ENCODE results near the gene SH2D6. TPM values are rescaled to one million over a fixed set of nuclear protein-coding genes. Genes with fewer than 3 reads are reported as not detected.

Gene SH2D6
- total RNA-seq, 2 experiments from 2014 or later: 0.77 to 0.96 TPM

GRCh38 chr2:85395912-85396475, 22.5 kb upstream of the SH2D6 start:
- Mint-ChIP-seq H3K4me3 (no peak overlapping the region), H3K4me1 (ENCODE audit: low read depth) (peaks cover 6% of the 10 kb centered on the region), H3K27ac (no peak overlapping the region), H3K9me3 (no peaks in the 10 kb centered on the region), H3K27me3 (no peaks in the 10 kb centered on the region), H3K36me3 (ENCODE audit: low read depth) (no peaks in the 10 kb centered on the region)
- intact Hi-C loops (cut with micrococcal nuclease): no loop called here
- DNase-seq (no peak), ATAC-seq (no peak)
- POLR2A ChIA-PET: no interaction called here
- TF ChIP-seq CTCF (IDR thresholded peaks at IDR 0.05): no peak
- CTCF ChIA-PET: no interaction called here

DNA sequence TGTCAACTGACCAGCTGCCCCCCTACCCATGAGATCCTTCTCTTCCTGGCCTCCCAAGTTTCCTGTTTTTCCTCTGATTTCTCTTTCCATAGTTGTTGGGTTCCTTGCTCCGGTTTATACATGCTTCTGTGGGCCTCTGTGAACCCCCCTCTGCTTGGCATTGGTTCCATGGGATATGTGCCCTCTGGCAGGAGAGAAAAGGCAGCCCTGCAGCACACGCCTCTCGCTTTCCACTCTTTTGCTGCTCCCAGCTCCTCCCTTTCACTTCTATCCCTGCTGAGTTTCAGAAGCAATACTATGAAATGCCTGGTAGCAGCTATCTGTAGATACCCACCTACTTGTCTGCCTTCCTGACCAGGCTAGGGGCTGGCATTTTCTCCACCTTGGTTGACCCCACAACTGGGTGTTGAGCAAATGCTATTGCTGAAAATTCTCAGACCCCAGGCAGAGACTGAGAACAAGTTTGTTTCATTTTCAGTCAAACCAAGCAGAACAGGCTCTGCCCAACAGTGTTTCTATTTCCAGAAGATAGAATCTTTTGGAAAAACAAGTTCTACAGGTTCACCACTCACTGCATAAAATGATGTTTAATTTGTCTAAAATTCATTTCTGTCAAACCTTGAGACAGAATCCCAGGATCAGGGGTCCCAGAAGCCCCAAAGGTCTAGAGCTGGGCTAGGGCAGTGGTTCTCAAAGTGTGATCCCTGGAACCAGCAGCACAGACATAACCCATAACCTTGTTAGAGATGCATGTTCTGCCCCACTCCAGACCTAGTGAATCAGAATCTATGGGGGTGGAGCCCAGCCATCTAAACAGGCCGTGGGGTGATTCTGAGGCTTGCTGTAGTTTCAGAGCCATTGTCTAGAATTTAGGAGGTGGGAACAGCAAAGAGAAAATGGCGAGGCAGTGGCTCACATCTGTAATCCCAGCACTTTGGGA, 21.7 kb upstream of the SH2D6 start:
- Mint-ChIP-seq H3K4me3 (no peak overlapping the region), H3K36me3 (ENCODE audit: low read depth) (no peaks in the 10 kb centered on the region), H3K27ac (no peak overlapping the region), H3K9me3 (no peaks in the 10 kb centered on the region), H3K27me3 (no peaks in the 10 kb centered on the region), H3K4me1 (ENCODE audit: low read depth) (peaks cover 6% of the 10 kb centered on the region)
- CTCF ChIA-PET: interaction anchor here (3.0 kb wide), 1 partner anchor 155 kb away, joined by 8 read pairs; no protein-coding TSS in a partner anchor
- intact Hi-C loops (cut with micrococcal nuclease): no loop called here
- TF ChIP-seq CTCF (IDR thresholded peaks at IDR 0.05): no peak
- DNase-seq (no peak), ATAC-seq (no peak)
- POLR2A ChIA-PET: no interaction called here

GRCh38 chr2:85397925-85398331, 20.6 kb upstream of the SH2D6 start:
- Mint-ChIP-seq H3K4me3 (no peak overlapping the region), H3K9me3 (no peaks in the 10 kb centered on the region), H3K36me3 (ENCODE audit: low read depth) (peaks cover 2% of the 10 kb centered on the region), H3K27me3 (no peaks in the 10 kb centered on the region), H3K4me1 (ENCODE audit: low read depth) (peaks cover 3% of the 10 kb centered on the region), H3K27ac (no peak overlapping the region)
- TF ChIP-seq CTCF (IDR thresholded peaks at IDR 0.05): no peak
- no peak for ATAC-seq
- POLR2A ChIA-PET: interaction anchor here (0.8 kb wide), 1 partner anchor 148 kb away, joined by 3 read pairs; no protein-coding TSS in a partner anchor
- intact Hi-C loops (cut with micrococcal nuclease): no loop called here
- CTCF ChIA-PET: interaction anchor here (3.0 kb wide), 1 partner anchor 154 kb away, joined by 8 read pairs; no protein-coding TSS in a partner anchor
- DNase-seq: no peak

- H3K36me3 Mint-ChIP-seq (ENCODE audit: low read depth): peaks cover 4% of the 10 kb centered on the region
- no peaks in the 10 kb centered on the region for H3K27me3 Mint-ChIP-seq
- H3K4me3 Mint-ChIP-seq: no peak overlapping the region
- peaks cover 3% of the 10 kb centered on the region for H3K4me1 Mint-ChIP-seq (ENCODE audit: low read depth)
- no peak overlapping the region for H3K27ac Mint-ChIP-seq
- DNase-seq (no peak), ATAC-seq (no peak)
- H3K9me3 Mint-ChIP-seq: peaks cover 4% of the 10 kb centered on the region
- no peak for TF ChIP-seq CTCF (IDR thresholded peaks at IDR 0.05)
- ChIA-PET POLR2A (interaction anchor here (0.6 to 0.8 kb wide), 2 partner anchors 147 to 148 kb away, joined by 3 read pairs; no protein-coding TSS in a partner anchor), CTCF (interaction anchor here (0.7 to 3.0 kb wide), 2 partner anchors 80 to 153 kb away, joined by 3 to 8 read pairs; no protein-coding TSS in a partner anchor)
- intact Hi-C loops (cut with micrococcal nuclease): no loop called here
Observed at GRCh38 chr2:85398426-85399182, 19.9 kb upstream of the SH2D6 start.
